Measurements from ENCODE around the gene GABARAPL1. TPM values are rescaled to one million over a fixed set of nuclear protein-coding genes. Genes with fewer than 3 reads are reported as not detected.
"Not testable (repeated sequence)": the region's sequence is repeated elsewhere in the genome, so short reads cannot be mapped to it uniquely, and the experiment has no call there.

The GABARAPL1 gene
- total RNA-seq, 1 experiment from 2014 or later, result 54.8 TPM

DNA sequence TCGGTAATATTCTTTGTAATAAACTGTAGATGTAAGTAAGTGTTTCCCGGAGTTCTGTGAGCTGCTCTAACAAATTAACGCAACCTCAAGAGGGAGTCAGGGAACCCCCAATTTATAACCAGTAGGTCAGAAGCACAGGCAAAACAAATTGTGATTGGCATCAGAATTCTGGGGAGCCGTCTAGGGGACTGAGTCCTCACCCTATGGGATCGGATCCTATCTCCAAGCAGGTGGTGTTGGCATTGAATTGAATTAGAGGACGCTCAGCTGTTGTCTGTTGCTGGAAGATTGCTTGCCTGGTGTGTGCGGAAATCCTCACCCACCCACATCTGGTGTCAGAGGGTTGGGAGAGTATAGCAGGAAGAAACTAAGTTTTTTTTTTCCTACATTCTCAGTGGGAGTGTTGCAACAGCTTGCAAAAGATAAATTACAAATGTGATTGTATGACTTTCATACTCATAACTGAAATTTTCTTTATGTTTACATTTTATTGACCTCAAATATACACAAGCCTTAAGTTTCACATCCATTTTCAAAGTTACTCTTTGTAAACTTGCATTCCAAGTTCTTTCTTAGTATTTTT, 28.3 kb upstream of the GABARAPL1 start:
- Mint-ChIP-seq H3K27me3 (ENCODE audit: unreplicated experiment) (peaks cover 6% of the 10 kb centered on the region), H3K4me3 (ENCODE audit: low read depth, unreplicated experiment) (no peak overlapping the region), H3K9me3 (ENCODE audit: low read depth, unreplicated experiment) (no peaks in the 10 kb centered on the region), H3K27ac (ENCODE audit: unreplicated experiment) (no peak overlapping the region), H3K4me1 (ENCODE audit: low read depth, unreplicated experiment) (no peaks in the 10 kb centered on the region), H3K36me3 (ENCODE audit: insufficient read depth, unreplicated experiment) (no peaks in the 10 kb centered on the region)
- CTCF ChIA-PET, result no interaction called here
- BruUV-seq (replicated peaks), result no TSS peak
- intact Hi-C loops (cut with micrococcal nuclease; ENCODE audit: unreplicated experiment), result no loop called here
- DNase-seq, result no peak
- TF ChIP-seq, protein P1, sequence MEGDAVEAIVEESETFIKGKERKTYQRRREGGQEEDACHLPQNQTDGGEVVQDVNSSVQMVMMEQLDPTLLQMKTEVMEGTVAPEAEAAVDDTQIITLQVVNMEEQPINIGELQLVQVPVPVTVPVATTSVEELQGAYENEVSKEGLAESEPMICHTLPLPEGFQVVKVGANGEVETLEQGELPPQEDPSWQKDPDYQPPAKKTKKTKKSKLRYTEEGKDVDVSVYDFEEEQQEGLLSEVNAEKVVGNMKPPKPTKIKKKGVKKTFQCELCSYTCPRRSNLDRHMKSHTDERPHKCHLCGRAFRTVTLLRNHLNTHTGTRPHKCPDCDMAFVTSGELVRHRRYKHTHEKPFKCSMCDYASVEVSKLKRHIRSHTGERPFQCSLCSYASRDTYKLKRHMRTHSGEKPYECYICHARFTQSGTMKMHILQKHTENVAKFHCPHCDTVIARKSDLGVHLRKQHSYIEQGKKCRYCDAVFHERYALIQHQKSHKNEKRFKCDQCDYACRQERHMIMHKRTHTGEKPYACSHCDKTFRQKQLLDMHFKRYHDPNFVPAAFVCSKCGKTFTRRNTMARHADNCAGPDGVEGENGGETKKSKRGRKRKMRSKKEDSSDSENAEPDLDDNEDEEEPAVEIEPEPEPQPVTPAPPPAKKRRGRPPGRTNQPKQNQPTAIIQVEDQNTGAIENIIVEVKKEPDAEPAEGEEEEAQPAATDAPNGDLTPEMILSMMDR (IDR thresholded peaks at IDR 0.05; ENCODE audit: unreplicated experiment), result no peak

DNA sequence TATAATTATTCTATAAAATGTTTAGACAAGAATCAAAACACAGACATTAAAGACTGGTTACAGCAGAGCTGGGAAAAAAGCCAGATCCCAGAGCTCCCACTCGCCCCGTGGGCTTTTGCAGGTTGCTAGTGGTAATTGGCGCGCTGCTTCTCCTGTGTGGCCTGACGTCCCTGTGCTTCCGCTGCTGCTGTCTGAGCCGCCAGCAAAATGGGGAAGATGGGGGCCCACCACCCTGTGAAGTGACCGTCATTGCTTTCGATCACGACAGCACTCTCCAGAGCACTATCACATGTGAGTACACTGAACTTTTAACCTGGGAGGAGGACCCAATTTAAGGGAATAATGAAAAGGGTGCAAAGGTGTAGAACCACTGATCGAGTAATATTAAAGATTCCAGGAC, 26.4 kb upstream of the GABARAPL1 start:
- TF ChIP-seq, protein P1 (IDR thresholded peaks at IDR 0.05; ENCODE audit: unreplicated experiment), result no peak
- DNase-seq, result no peak
- Mint-ChIP-seq H3K36me3 (ENCODE audit: insufficient read depth, unreplicated experiment) (no peaks in the 10 kb centered on the region), H3K9me3 (ENCODE audit: low read depth, unreplicated experiment) (no peaks in the 10 kb centered on the region), H3K27me3 (ENCODE audit: unreplicated experiment) (no peaks in the 10 kb centered on the region), H3K4me3 (ENCODE audit: low read depth, unreplicated experiment) (no peak overlapping the region), H3K4me1 (ENCODE audit: low read depth, unreplicated experiment) (no peaks in the 10 kb centered on the region), H3K27ac (ENCODE audit: unreplicated experiment) (no peak overlapping the region)
- intact Hi-C loops (cut with micrococcal nuclease; ENCODE audit: unreplicated experiment), result no loop called here
- BruUV-seq (replicated peaks), result no TSS peak
- CTCF ChIA-PET, result no interaction called here

DNA sequence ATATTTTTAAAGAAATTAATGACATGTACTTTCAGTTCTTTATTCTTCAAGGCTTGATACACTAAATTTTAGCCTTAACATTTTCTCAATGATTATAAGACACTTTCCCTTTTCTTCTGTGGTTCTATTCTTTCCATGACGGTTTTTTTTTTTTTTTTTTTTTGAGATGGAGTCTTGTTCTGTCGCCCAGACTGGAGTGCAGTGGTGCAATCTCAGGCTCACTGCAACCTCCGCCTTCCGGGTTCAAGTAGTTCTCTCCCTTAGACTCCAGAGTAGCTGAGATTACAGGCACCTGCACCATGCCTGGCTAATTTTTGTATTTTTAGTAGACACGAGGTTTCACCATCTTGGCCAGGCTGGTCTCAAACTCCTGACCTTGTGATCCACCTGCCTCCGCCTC, 25.7 kb upstream of the GABARAPL1 start:
- H3K9me3 Mint-ChIP-seq (ENCODE audit: low read depth, unreplicated experiment); DNase-seq; H3K4me1 Mint-ChIP-seq (ENCODE audit: low read depth, unreplicated experiment); CTCF ChIA-PET; H3K27ac Mint-ChIP-seq (ENCODE audit: unreplicated experiment); BruUV-seq (replicated peaks); intact Hi-C loops (cut with micrococcal nuclease; ENCODE audit: unreplicated experiment); H3K4me3 Mint-ChIP-seq (ENCODE audit: low read depth, unreplicated experiment); H3K36me3 Mint-ChIP-seq (ENCODE audit: insufficient read depth, unreplicated experiment); H3K27me3 Mint-ChIP-seq (ENCODE audit: unreplicated experiment): not testable (repeated sequence)

DNA sequence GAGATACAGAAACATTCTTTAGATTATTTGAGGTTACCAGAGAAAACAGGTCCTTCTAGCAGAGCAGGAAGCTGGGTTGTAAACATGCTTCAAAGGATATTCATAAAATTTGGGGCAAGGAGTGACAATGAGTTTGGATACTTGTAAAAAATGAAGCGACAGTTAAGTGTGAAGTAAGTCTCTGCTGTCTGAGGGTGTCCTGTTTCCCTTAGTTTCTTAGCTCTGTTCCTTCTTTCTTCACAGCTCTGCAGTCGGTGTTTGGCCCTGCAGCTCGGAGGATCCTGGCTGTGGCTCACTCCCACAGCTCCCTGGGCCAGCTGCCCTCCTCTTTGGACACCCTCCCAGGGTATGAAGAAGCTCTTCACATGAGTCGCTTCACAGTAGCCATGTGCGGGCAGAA, 23.0 kb upstream of the GABARAPL1 start:
- TF ChIP-seq, protein P1 (IDR thresholded peaks at IDR 0.05; ENCODE audit: unreplicated experiment), result no peak
- DNase-seq, result no peak
- no peaks in the 10 kb centered on the region for H3K36me3 Mint-ChIP-seq (ENCODE audit: insufficient read depth, unreplicated experiment)
- CTCF ChIA-PET, result interaction anchor here (0.6 to 1.2 kb wide), 3 partner anchors 14 to 44 kb away, joined by 3 to 6 read pairs (median 3); no protein-coding TSS in a partner anchor
- no peaks in the 10 kb centered on the region for H3K9me3 Mint-ChIP-seq (ENCODE audit: low read depth, unreplicated experiment)
- peaks cover 9% of the 10 kb centered on the region for H3K4me1 Mint-ChIP-seq (ENCODE audit: low read depth, unreplicated experiment)
- peaks cover 10% of the 10 kb centered on the region for H3K27me3 Mint-ChIP-seq (ENCODE audit: unreplicated experiment)
- no TSS peak for BruUV-seq (replicated peaks)
- H3K27ac Mint-ChIP-seq (ENCODE audit: unreplicated experiment), result no peak overlapping the region
- H3K4me3 Mint-ChIP-seq (ENCODE audit: low read depth, unreplicated experiment), result no peak overlapping the region
- intact Hi-C loops (cut with micrococcal nuclease; ENCODE audit: unreplicated experiment), result loop anchor here (1.0 kb wide), 1 partner anchor 36 kb away; no protein-coding TSS in a partner anchor

Measured in Calu3 (cell line).